Right atrium auricular region (tissue), 2 donors: ENCODE measurements around the gene CHGA. TPM values are rescaled to one million over a fixed set of nuclear protein-coding genes. Genes with fewer than 3 reads are reported as not detected.

Source experiments
- DNase-seq: peaks from one replicate; pipeline ENCODE4 v3.0.0-alpha.2; 2019; ENCODE audit warnings: low spot score
- H3K27ac ChIP-seq, 2 donors: fragments of 200-600 bp; sonication (generic); 1 replicate in 1 of 2; 2 replicates in 1 of 2; pipeline ENCODE4 v1.5.1; 2016 to 2019
- H3K27me3 ChIP-seq, 2 donors: fragments of 200-600 bp; sonication (generic); one replicate each; pipeline versions ENCODE4 v1.5.1 to v1.6.0; 2017 to 2019
- H3K36me3 ChIP-seq: fragments of 200-600 bp; sonication (generic); one replicate; pipeline ENCODE4 v1.5.1; 2016
- H3K4me1 ChIP-seq, 2 donors: fragments of 200-600 bp; sonication (generic); one replicate each; pipeline versions ENCODE4 v1.5.1 to v1.6.0; 2017 to 2019
- H3K4me3 ChIP-seq, 2 donors: fragments of 200-600 bp; sonication (generic); 1 replicate in 1 of 2; 2 replicates in 1 of 2; pipeline ENCODE4 v1.5.1; 2017 to 2019; ENCODE audit warnings: mild to moderate bottlenecking in 1 of 2, moderate library complexity in 1 of 2
- H3K9me3 ChIP-seq, 2 donors: fragments of 200-600 bp; sonication (generic); one replicate each; pipeline ENCODE4 v1.5.1; 2019
- CTCF ChIP-seq, 2 donors: fragments of 200-600 bp; sonication (generic); IDR thresholded peaks; one replicate each; pipeline ENCODE4 v1.5.1; 2019; ENCODE audit warnings: antibody characterized with exemption in 2 of 2
- total RNA-seq, 2 donors: library from RNA; depleted of rRNA; stranded (reverse); fragments of >200 nt; gene quantifications; one replicate each; pipeline ENCODE4 v1.1.0, GENCODE V29; 2016

CHGA gene
- total RNA-seq, 2 donors from 2014 or later: not detected

DNA sequence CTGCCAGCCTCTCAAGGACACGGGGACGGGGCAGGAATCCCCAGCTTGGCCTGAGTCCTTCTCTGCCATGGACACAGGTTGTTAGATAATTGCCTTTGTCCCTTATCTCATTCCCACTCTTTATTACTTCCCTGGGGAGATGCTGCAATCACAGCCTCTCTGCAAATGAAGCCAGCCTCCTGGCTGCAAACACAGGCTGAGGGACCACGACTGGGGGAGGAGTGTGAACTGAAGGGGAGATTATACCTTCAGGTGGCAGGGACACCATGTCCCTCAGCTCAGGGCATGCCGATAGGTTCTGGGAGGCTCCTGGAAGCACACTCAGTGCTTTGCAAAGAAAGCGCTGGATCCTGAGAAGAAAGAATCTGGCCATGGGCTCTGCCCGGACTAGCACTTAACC lies 16.1 kb upstream of the CHGA start:
- no peak overlapping the region for H3K27ac ChIP-seq
- H3K36me3 ChIP-seq: no peaks in the 10 kb centered on the region
- no peaks in the 10 kb centered on the region for H3K27me3 ChIP-seq
- DNase-seq: no peak
- H3K4me1 ChIP-seq: no peaks in the 10 kb centered on the region
- H3K9me3 ChIP-seq: no peaks in the 10 kb centered on the region
- no peak for TF ChIP-seq CTCF (IDR thresholded peaks at IDR 0.05)
- H3K4me3 ChIP-seq: no peak overlapping the region

DNA sequence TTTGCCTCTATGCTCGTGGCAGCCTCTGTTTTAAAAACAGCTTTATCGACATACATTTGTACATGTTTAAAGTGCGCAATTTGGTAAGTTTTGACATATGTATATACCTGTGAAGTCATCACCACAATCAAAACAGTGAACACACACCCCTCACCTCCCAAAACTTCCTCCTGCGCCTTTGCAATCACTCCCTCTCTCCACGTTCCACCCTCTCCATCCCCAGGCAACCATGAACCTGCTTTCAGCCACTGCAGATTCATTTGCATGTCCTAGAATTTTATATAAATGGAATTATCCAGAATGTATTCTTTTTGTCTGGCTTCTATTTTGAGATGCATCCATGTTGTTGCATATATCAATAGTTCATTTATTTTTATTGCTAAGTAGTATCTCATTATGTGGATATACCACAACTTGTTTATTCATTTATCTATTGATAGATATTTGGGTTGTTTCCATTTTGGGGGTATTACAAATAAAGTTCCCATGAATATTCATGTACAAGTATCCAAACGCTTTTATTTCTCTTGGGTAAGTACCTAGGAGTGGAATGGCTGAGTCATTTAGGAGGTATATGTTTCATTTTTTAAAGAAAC lies 15.5 kb upstream of the CHGA start:
- Histone ChIP-seq H3K4me1 (no peaks in the 10 kb centered on the region), H3K9me3 (no peaks in the 10 kb centered on the region), H3K27ac (no peak overlapping the region), H3K4me3 (no peak overlapping the region), H3K27me3 (no peaks in the 10 kb centered on the region), H3K36me3 (no peaks in the 10 kb centered on the region)
- no peak for DNase-seq
- TF ChIP-seq CTCF (IDR thresholded peaks at IDR 0.05): no peak

DNA sequence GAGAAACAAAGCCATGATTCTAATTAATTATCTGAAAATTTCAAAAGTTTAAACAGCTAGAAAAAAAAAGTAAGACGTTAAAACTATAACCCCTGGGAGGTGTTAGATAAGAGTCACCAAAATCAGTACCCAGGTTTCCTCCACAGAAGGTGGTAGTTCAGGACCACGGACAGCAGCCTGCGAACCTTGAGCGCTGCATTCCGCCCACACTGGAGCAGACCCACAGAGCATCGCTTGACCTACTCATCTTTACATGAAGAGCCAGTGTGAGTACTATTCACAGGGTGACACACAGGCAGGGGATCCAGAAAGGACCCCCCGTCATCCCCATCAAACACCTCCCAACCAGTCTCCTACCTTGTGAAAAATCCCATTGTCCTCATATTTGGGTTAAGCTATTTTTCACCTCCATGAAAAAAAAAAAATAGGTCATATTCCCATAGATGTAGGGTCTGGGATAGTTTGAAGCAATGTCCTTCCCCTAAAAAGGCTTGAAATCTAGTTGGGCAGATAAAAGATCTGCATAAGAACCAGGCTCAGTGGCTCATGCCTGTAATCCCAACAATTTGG lies 8.8 kb upstream of the CHGA start:
- Histone ChIP-seq H3K4me3 (no peak overlapping the region), H3K36me3 (no peaks in the 10 kb centered on the region), H3K27ac (no peak overlapping the region), H3K4me1 (no peaks in the 10 kb centered on the region), H3K9me3 (no peaks in the 10 kb centered on the region), H3K27me3 (no peaks in the 10 kb centered on the region)
- no peak for DNase-seq
- TF ChIP-seq CTCF (IDR thresholded peaks at IDR 0.05): no peak

DNA sequence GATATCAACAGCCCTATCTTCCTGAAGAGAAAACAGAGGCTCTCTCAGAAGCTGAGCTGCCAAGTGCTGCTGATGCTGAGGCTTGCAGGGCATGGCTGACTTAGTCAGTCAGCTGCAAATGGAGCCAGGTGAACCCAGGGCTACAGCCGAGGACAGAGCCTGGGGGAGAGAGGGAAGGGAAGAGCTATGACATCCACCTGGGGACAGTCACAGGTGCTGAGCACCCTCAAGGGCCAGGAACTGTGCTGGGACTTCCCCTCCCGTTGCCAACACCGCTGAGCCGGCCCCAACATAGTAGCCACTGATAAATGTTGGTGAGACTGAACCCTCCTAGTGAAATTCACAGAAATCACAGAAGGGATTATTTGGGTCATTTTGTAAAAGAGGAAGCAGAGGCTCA lies 6.7 kb upstream of the CHGA start:
- no peak for DNase-seq
- Histone ChIP-seq H3K4me1 (no peaks in the 10 kb centered on the region), H3K4me3 (no peak overlapping the region), H3K27me3 (no peaks in the 10 kb centered on the region), H3K27ac (no peak overlapping the region), H3K9me3 (no peaks in the 10 kb centered on the region), H3K36me3 (no peaks in the 10 kb centered on the region)
- TF ChIP-seq CTCF (IDR thresholded peaks at IDR 0.05): no peak

DNA sequence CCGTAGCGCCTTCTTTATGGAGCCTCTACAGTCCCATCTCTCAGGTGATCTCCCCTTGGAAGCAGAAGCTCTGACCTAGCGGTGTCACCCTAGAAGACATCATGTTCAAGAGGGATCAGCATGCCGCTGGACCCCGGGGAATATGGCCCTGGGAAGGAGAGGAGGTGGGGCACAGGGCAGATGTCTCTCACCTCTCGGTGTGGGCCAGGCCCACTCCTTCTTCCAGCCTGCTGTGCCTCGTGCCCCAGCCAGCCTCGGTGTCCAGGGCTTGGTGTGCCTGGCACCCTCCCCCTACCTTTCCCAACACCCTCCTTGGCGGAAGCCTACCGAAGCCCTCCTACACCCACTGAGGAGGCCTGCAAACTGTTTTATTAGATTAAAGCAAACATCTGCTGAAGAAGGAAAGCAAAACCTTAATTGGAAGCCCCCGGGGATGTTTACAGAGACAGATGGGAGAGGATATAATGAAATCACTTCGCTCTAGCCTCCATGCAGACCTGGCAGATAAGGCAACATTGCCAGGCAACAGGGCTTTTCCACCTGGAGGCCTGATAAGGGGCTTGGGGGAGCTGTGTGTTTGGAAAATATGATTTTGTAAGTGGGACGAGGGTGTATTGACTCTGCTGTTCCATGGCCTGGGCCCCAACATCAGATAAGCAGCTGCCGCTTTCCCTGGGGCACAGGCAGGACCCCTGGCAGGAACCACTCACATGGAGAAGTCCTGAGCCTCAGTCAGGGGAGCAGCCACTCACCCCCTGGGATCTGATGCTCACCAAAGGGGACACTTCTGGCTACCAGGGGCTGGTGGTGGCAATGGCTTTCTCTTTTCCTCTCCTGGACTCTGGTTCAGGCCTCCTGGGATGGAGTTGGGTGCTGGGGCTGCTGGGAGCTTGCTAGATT lies 5.7 kb upstream of the CHGA start:
- H3K4me1 ChIP-seq: no peaks in the 10 kb centered on the region
- H3K27ac ChIP-seq: no peak overlapping the region
- no peaks in the 10 kb centered on the region for H3K36me3 ChIP-seq
- no peaks in the 10 kb centered on the region for H3K27me3 ChIP-seq
- H3K9me3 ChIP-seq: no peaks in the 10 kb centered on the region
- TF ChIP-seq CTCF (IDR thresholded peaks at IDR 0.05): no peak
- H3K4me3 ChIP-seq: no peak overlapping the region
- no peak for DNase-seq
